MM.1S (cell line): ENCODE results near the gene NEK6.

Source experiments
- DNase-seq: peaks from one replicate; pipeline ENCODE4 v3.0.0-alpha.2; 2015
- H2AFZ ChIP-seq: fragments of 300-600 bp; sonication (generic); 2 replicates; pipeline ENCODE4 v1.6.0; 2016; ENCODE audit warnings: antibody characterized with exemption, low read length
- H3F3A ChIP-seq: fragments of 300-600 bp; sonication (generic); 2 replicates; pipeline ENCODE4 v1.6.1; 2016; ENCODE audit warnings: mild to moderate bottlenecking, antibody characterized with exemption, low read length, moderate library complexity, mixed read lengths; ENCODE audit not compliant: insufficient read depth
- H3K27ac ChIP-seq: fragments of 300-600 bp; sonication (generic); 2 replicates; pipeline ENCODE4 v1.5.1; 2016; ENCODE audit warnings: mild to moderate bottlenecking, low read length
- H3K27me3 ChIP-seq: fragments of 300-600 bp; sonication (generic); replicated peaks from 2 replicates; pipeline ENCODE4 v1.6.0; 2016; ENCODE audit warnings: low read length; ENCODE audit not compliant: insufficient read depth
- H3K36me3 ChIP-seq: fragments of 300-600 bp; sonication (generic); replicated peaks from 2 replicates; pipeline ENCODE4 v1.6.1; 2016; ENCODE audit warnings: mild to moderate bottlenecking, low read length, mixed read lengths; ENCODE audit not compliant: insufficient read depth
- H3K4me1 ChIP-seq: fragments of 300-600 bp; sonication (generic); 2 replicates; pipeline ENCODE4 v1.6.1; 2016; ENCODE audit warnings: low read length, mixed read lengths
- H3K4me2 ChIP-seq: fragments of 300-600 bp; sonication (generic); 2 replicates; pipeline ENCODE4 v1.6.0; 2016; ENCODE audit warnings: low read depth, low read length
- H3K4me3 ChIP-seq: fragments of 300-600 bp; sonication (generic); 2 replicates; pipeline ENCODE4 v1.5.1; 2016; ENCODE audit warnings: low read length, mixed read lengths
- H3K79me2 ChIP-seq: fragments of 300-600 bp; sonication (generic); 2 replicates; pipeline ENCODE4 v1.6.1; 2016; ENCODE audit warnings: mixed run types, low read length, mixed read lengths
- H3K9ac ChIP-seq: fragments of 300-600 bp; sonication (generic); 2 replicates; pipeline ENCODE4 v1.6.1; 2016; ENCODE audit warnings: low read length, mixed read lengths
- H3K9me2 ChIP-seq: fragments of 300-600 bp; sonication (generic); replicated peaks from 2 replicates; pipeline ENCODE4 v1.6.1; 2016; ENCODE audit warnings: mild to moderate bottlenecking, low read length, mixed read lengths; ENCODE audit not compliant: insufficient read depth
- H3K9me3 ChIP-seq: fragments of 300-600 bp; sonication (generic); replicated peaks from 2 replicates; pipeline ENCODE4 v1.6.1; 2016; ENCODE audit warnings: mild to moderate bottlenecking, low read length, mixed read lengths; ENCODE audit not compliant: insufficient read depth
- H4K20me1 ChIP-seq: fragments of 300-600 bp; sonication (generic); 2 replicates; pipeline ENCODE4 v1.6.1; 2016; ENCODE audit warnings: mild to moderate bottlenecking, low read length, moderate library complexity, mixed read lengths; ENCODE audit not compliant: insufficient read depth
- CTCF ChIP-seq: fragments of 300-600 bp; sonication (generic); IDR thresholded peaks from 2 replicates; pipeline ENCODE4 v1.5.1; 2016; ENCODE audit warnings: antibody characterized with exemption, low read length, mixed read lengths
- EZH2 ChIP-seq: fragments of 300-600 bp; sonication (generic); optimal IDR thresholded peaks from 2 replicates; pipeline ENCODE3; 2017; ENCODE audit warnings: low read depth, mild to moderate bottlenecking, antibody characterized with exemption, low read length, mixed read lengths
- EZH2phosphoT487 ChIP-seq: fragments of 300-600 bp; sonication (generic); IDR thresholded peaks from 2 replicates; pipeline ENCODE4 v1.6.1; 2018; ENCODE audit warnings: antibody characterized with exemption, low read length

NEK6 gene

GRCh38 chr9:124327491-124327890 lies 69.7 kb downstream of the NEK6 start:
- Histone ChIP-seq H2AFZ (no peak overlapping the region), H3K9me3 (no peaks in the 10 kb centered on the region), H3K4me3 (no peak overlapping the region), H3K9ac (no peak overlapping the region), H3K9me2 (no peaks in the 10 kb centered on the region), H3F3A (no peaks in the 10 kb centered on the region), H3K36me3 (no peaks in the 10 kb centered on the region), H3K4me2 (no peak overlapping the region), H3K79me2 (no peaks in the 10 kb centered on the region), H4K20me1 (no peaks in the 10 kb centered on the region), H3K27me3 (no peaks in the 10 kb centered on the region), H3K4me1 (0 out of 2 replicates have a peak, but pooled peaks cover 4% of the 10 kb centered on the region), H3K27ac (no peak overlapping the region)
- TF ChIP-seq EZH2 (no peak), CTCF (no peak)
- no peak for DNase-seq

GRCh38 chr9:124328285-124328684 lies 70.5 kb downstream of the NEK6 start:
- Histone ChIP-seq H3K79me2 (no peaks in the 10 kb centered on the region), H3K27ac (no peak overlapping the region), H3K9me3 (no peaks in the 10 kb centered on the region), H3K4me2 (no peak overlapping the region), H3K36me3 (no peaks in the 10 kb centered on the region), H3F3A (no peaks in the 10 kb centered on the region), H3K4me3 (no peak overlapping the region), H3K9ac (no peak overlapping the region), H3K4me1 (0 out of 2 replicates have a peak, but pooled peaks cover 4% of the 10 kb centered on the region), H3K9me2 (no peaks in the 10 kb centered on the region), H2AFZ (no peak overlapping the region), H4K20me1 (no peaks in the 10 kb centered on the region), H3K27me3 (no peaks in the 10 kb centered on the region)
- TF ChIP-seq CTCF (no peak), EZH2 (no peak), EZH2phosphoT487 (no peak)
- no peak for DNase-seq

GRCh38 chr9:124329206-124329792 lies 71.5 kb downstream of the NEK6 start:
- Histone ChIP-seq H3K9me2 (no peaks in the 10 kb centered on the region), H3K79me2 (no peaks in the 10 kb centered on the region), H3K4me2 (no peak overlapping the region), H2AFZ (no peak overlapping the region), H3F3A (no peaks in the 10 kb centered on the region), H3K4me3 (no peak overlapping the region), H4K20me1 (no peaks in the 10 kb centered on the region), H3K36me3 (no peaks in the 10 kb centered on the region), H3K9me3 (no peaks in the 10 kb centered on the region), H3K9ac (no peak overlapping the region), H3K4me1 (0 out of 2 replicates have a peak, but pooled peaks cover 4% of the 10 kb centered on the region), H3K27ac (no peak overlapping the region), H3K27me3 (no peaks in the 10 kb centered on the region)
- TF ChIP-seq EZH2 (no peak), CTCF (no peak), EZH2phosphoT487 (no peak)
- DNase-seq = no peak
